CD4-positive, alpha-beta T cell (primary cell): ENCODE data around the gene DPRX. TPM values are rescaled to one million over a fixed set of nuclear protein-coding genes. Genes with fewer than 3 reads are reported as not detected.
"Not testable (repeated sequence)": the region's sequence is repeated elsewhere in the genome, so short reads cannot be mapped to it uniquely, and the experiment has no call there.

ENCODE experiments used
- ATAC-seq: fragments of 200-7000 bp; cut with Tn5 transposase; one replicate; pipeline ENCODE4 v1.10.0; 2022; ENCODE audit warnings: mild to moderate bottlenecking; ENCODE audit not compliant: poor library complexity
- CTCF ChIA-PET: fragments of 350-600 bp; sonication (Branson Sonifier 250); formaldehyde crosslinking; loops from one replicate; lab custom pipeline; 2021; ENCODE audit warnings: antibody characterized with exemption, inconsistent platforms; lab: Charles Lee
- POLR2A ChIA-PET: fragments of 350-600 bp; sonication (Branson Sonifier 250); formaldehyde crosslinking; loops from one replicate; lab custom pipeline; 2021; ENCODE audit warnings: antibody characterized with exemption, inconsistent platforms; lab: Charles Lee
- DNase-seq, 14 experiments: peaks; one replicate each; pipeline ENCODE4 v3.0.0-alpha.2; 2013 to 2020; ENCODE audit warnings: mixed read lengths in 2 of 14
- H3K27ac ChIP-seq, 2 donors: one replicate each; pipeline versions ENCODE4 v1.5.1 to v1.7.0; 2013; ENCODE audit warnings: low read length in 2 of 2, low read depth in 1 of 2, mild to moderate bottlenecking in 1 of 2
- H3K27me3 ChIP-seq, 2 experiments: 1 replicate in 1 of 2; 2 replicates in 1 of 2; pipeline versions ENCODE4 v1.6.1 to v1.7.0; 2013; ENCODE audit warnings: low read length in 2 of 2, control low read depth in 1 of 2, mild to moderate bottlenecking in 1 of 2, moderate library complexity in 1 of 2; ENCODE audit not compliant: insufficient read depth in 2 of 2, control insufficient read depth in 1 of 2
- H3K36me3 ChIP-seq: one replicate; pipeline ENCODE4 v1.6.1; 2013; ENCODE audit warnings: low read length, control low read depth; ENCODE audit not compliant: insufficient read depth
- H3K4me1 ChIP-seq: one replicate; pipeline ENCODE4 v1.6.1; 2013; ENCODE audit warnings: low read length, control low read depth; ENCODE audit not compliant: insufficient read depth
- H3K4me3 ChIP-seq: one replicate; pipeline ENCODE4 v1.5.1; 2013; ENCODE audit warnings: mild to moderate bottlenecking, low read length, moderate library complexity
- H3K9me3 ChIP-seq, 2 experiments: 1 replicate in 1 of 2; 2 replicates in 1 of 2; pipeline versions ENCODE4 v1.6.1 to v1.7.0; 2013; ENCODE audit warnings: low read length in 2 of 2, mild to moderate bottlenecking in 2 of 2, control low read depth in 1 of 2, moderate library complexity in 1 of 2; ENCODE audit not compliant: control insufficient read depth in 1 of 2, insufficient read depth in 1 of 2
- H3K27ac Mint-ChIP-seq: one replicate; pipeline ENCODE4 v1.8.0; 2020; ENCODE audit warnings: mixed read lengths
- H3K27me3 Mint-ChIP-seq: one replicate; pipeline ENCODE4 v1.8.0; 2021; ENCODE audit warnings: mixed read lengths
- H3K36me3 Mint-ChIP-seq: one replicate; pipeline ENCODE4 v1.8.0; 2021; ENCODE audit warnings: low read depth, mixed read lengths
- H3K4me1 Mint-ChIP-seq: one replicate; pipeline ENCODE4 v1.8.0; 2021; ENCODE audit warnings: low read depth, mixed read lengths
- H3K4me3 Mint-ChIP-seq: one replicate; pipeline ENCODE4 v1.8.0; 2020; ENCODE audit warnings: mild to moderate bottlenecking, mixed read lengths
- H3K9me3 Mint-ChIP-seq: one replicate; pipeline ENCODE4 v1.8.0; 2020; ENCODE audit warnings: mixed read lengths
- intact Hi-C, 2 experiments: fragments of 100-400 bp; cut with DNase I in 1 of 2; cut with micrococcal nuclease in 1 of 2; formaldehyde crosslinking; loops; one replicate each; pipeline versions ENCODE4 v1.15.1 to v1.9.0; 2023 to 2025; cut with DNase I, micrococcal nuclease
- total RNA-seq, 174 experiments: library from RNA in 2 of 174; stranded (reverse) in 2 of 174; gene quantifications; one replicate each; pipeline ENCODE4 v1.2.3 and lab custom pipeline; 2021 to 2026
- TF ChIP-seq, protein P1 (sequence below): fragments of 200-600 bp; IDR thresholded peaks from one replicate; pipeline ENCODE4 v1.8.0; 2022; ENCODE audit warnings: antibody characterized with exemption, mild to moderate bottlenecking

Gene DPRX
- total RNA-seq, 2 experiments from 2014 or later, result not detected

DNA sequence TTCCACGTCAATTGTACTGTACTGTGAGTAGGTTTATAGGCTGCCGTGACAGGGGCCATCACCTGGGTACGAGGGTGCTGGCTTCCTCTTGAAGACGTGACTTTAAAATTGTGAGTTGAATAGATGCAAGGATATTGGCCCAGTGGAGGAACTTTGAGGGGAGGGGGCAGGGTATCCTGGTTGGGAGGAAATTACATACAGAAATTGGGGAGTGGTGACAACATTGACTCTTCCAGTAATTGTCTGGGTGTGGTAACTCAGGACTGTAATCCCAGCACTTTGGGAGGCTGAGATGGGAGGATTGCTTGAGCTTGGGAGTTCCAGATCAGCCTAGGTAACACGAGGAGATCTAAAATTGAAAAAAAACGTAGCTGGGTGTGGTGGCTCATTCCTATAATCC is 30.4 kb downstream of the DPRX start:
- no peaks in the 10 kb centered on the region for H3K4me1 Mint-ChIP-seq
- TF ChIP-seq, protein P1, sequence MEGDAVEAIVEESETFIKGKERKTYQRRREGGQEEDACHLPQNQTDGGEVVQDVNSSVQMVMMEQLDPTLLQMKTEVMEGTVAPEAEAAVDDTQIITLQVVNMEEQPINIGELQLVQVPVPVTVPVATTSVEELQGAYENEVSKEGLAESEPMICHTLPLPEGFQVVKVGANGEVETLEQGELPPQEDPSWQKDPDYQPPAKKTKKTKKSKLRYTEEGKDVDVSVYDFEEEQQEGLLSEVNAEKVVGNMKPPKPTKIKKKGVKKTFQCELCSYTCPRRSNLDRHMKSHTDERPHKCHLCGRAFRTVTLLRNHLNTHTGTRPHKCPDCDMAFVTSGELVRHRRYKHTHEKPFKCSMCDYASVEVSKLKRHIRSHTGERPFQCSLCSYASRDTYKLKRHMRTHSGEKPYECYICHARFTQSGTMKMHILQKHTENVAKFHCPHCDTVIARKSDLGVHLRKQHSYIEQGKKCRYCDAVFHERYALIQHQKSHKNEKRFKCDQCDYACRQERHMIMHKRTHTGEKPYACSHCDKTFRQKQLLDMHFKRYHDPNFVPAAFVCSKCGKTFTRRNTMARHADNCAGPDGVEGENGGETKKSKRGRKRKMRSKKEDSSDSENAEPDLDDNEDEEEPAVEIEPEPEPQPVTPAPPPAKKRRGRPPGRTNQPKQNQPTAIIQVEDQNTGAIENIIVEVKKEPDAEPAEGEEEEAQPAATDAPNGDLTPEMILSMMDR, result no peak
- no peak overlapping the region for H3K27ac Mint-ChIP-seq
- POLR2A ChIA-PET, result no interaction called here
- no peak overlapping the region for H3K4me3 Mint-ChIP-seq
- H3K36me3 ChIP-seq, result no peaks in the 10 kb centered on the region
- ATAC-seq, result no peak
- intact Hi-C loops, result no loop called here
- H3K27me3 ChIP-seq, result no peaks in the 10 kb centered on the region
- no peak for DNase-seq
- CTCF ChIA-PET, result no interaction called here
- no peak overlapping the region for H3K4me3 ChIP-seq
- no peak overlapping the region for H3K27ac ChIP-seq
- H3K27me3 Mint-ChIP-seq, result peaks cover 5% of the 10 kb centered on the region
- H3K9me3 ChIP-seq, result peaks cover 0 to 31% of the 10 kb centered on the region in 2 experiments
- peaks cover 4% of the 10 kb centered on the region for H3K9me3 Mint-ChIP-seq
- no peaks in the 10 kb centered on the region for H3K4me1 ChIP-seq
- peaks cover 3% of the 10 kb centered on the region for H3K36me3 Mint-ChIP-seq

DNA sequence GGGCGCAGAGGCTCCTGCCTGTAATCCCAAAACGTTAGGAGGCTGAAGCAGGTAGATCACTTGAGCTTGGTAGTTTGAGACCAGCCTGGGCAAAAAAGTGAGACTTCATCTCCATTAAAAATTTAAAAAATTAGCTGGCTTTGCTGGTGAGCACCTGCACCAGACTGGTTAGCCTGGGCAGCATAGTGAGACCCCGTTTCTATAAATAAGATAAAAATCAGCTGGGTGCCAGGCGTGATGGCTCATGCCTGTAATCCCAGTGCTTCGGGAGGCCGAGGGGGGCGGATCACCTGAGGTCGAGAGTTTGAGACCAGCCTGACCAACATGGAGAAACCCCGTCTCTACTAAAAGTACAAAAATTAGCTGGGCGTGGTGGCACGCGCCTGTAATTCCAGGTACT is 32.4 kb downstream of the DPRX start:
- no peaks in the 10 kb centered on the region for H3K27me3 ChIP-seq
- no peak for ATAC-seq
- H3K27ac ChIP-seq, result no peak overlapping the region
- TF ChIP-seq, protein P1, result no peak
- DNase-seq, result no peak
- ChIA-PET CTCF (no interaction called here), POLR2A (no interaction called here)
- no peaks in the 10 kb centered on the region for H3K4me1 Mint-ChIP-seq
- no peak overlapping the region for H3K4me3 Mint-ChIP-seq
- peaks cover 1% of the 10 kb centered on the region for H3K27me3 Mint-ChIP-seq
- H3K36me3 ChIP-seq, result no peaks in the 10 kb centered on the region
- H3K9me3 Mint-ChIP-seq, result peaks cover 4% of the 10 kb centered on the region
- intact Hi-C loops, result no loop called here
- no peaks in the 10 kb centered on the region for H3K4me1 ChIP-seq
- H3K36me3 Mint-ChIP-seq, result peaks cover 3% of the 10 kb centered on the region
- no peak overlapping the region for H3K27ac Mint-ChIP-seq
- H3K9me3 ChIP-seq, result peaks cover 0 to 35% of the 10 kb centered on the region in 2 experiments
- no peak overlapping the region for H3K4me3 ChIP-seq

DNA sequence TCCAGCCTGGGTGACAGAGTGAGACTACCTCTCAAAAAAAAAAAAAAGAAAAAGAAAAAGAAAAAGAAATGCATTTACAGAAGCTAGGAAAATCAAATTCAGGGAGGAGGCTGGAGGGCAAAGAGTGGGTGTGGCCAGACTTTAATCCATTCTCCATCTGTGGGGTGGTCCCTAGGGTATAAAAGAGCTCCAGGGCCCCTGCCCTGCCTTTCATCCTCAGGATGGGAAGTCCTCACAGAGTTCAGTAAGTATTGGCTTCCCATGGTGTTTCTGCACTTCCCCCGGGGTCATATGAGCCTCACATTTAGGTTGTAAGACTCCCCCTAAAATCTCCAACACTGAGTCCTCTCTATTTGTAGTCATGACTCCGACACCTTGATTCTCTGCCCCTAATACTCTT is 33.0 kb downstream of the DPRX start:
- CTCF ChIA-PET, result no interaction called here
- H3K4me3 Mint-ChIP-seq, result no peak overlapping the region
- H3K27ac ChIP-seq, result no peak overlapping the region
- H3K27ac Mint-ChIP-seq, result no peak overlapping the region
- intact Hi-C loops, result no loop called here
- POLR2A ChIA-PET, result no interaction called here
- no peaks in the 10 kb centered on the region for H3K36me3 ChIP-seq
- no peaks in the 10 kb centered on the region for H3K4me1 ChIP-seq
- H3K4me3 ChIP-seq, result no peak overlapping the region
- no peak for DNase-seq
- no peaks in the 10 kb centered on the region for H3K27me3 ChIP-seq
- peaks cover 3% of the 10 kb centered on the region for H3K36me3 Mint-ChIP-seq
- H3K9me3 ChIP-seq, result peaks cover 0 to 41% of the 10 kb centered on the region in 2 experiments
- H3K4me1 Mint-ChIP-seq, result no peaks in the 10 kb centered on the region
- peaks cover 4% of the 10 kb centered on the region for H3K9me3 Mint-ChIP-seq
- TF ChIP-seq, protein P1, result no peak
- H3K27me3 Mint-ChIP-seq, result no peaks in the 10 kb centered on the region
- ATAC-seq, result no peak

DNA sequence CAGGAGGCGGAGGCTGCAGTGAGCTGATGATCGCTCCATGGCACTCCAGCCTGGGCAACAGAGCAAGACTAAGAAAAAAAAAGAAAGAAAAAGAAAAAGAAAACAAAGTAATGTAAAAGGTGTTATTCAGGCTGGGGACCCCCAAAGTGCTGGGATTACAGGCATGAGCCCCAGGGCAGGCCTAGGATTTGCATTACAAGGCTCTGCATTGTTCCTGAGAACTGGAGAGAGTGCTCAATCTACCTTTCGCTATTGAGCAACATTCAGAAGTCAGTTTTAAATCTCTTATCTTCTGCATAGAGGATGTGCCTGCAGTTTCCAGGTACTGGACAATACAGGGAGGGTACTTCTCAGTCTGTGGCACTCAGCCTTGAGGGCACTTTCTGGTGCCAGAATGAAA is 34.5 kb downstream of the DPRX start:
- CTCF ChIA-PET, POLR2A ChIA-PET: not testable (repeated sequence)

DNA sequence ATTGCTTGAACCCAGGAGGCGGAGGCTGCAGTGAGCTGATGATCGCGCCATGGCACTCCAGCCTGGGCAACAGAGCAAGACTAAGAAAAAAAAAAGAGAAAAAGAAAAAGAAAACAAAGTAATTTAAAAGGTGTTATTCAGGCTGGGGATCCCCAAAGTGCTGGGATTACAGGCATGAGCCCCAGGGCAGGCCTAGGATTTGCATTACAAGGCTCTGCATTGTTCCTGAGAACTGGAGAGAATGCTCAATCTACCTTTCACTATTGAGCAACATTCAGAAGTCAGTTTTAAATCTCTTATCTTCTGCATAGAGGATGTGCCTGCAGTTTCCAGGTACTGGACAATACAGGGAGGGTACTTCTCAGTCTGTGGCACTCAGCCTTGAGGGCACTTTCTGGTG is 37.0 kb downstream of the DPRX start:
- H3K4me3 Mint-ChIP-seq, H3K36me3 Mint-ChIP-seq, H3K27me3 Mint-ChIP-seq, CTCF ChIA-PET, H3K27ac Mint-ChIP-seq, H3K4me3 ChIP-seq, H3K4me1 ChIP-seq, H3K27me3 ChIP-seq, intact Hi-C loops, DNase-seq, ATAC-seq, POLR2A ChIA-PET, H3K9me3 Mint-ChIP-seq, H3K27ac ChIP-seq, H3K4me1 Mint-ChIP-seq, H3K36me3 ChIP-seq: not testable (repeated sequence)
- peaks cover 0 to 54% of the 10 kb centered on the region in 2 experiments for H3K9me3 ChIP-seq

More for the DNA sequence above, 34.5 kb downstream of the DPRX start:
- H3K4me3 ChIP-seq, H3K9me3 Mint-ChIP-seq, H3K4me3 Mint-ChIP-seq, H3K4me1 ChIP-seq, DNase-seq, H3K36me3 Mint-ChIP-seq, intact Hi-C loops, H3K36me3 ChIP-seq, H3K27ac ChIP-seq, H3K27ac Mint-ChIP-seq, H3K27me3 Mint-ChIP-seq, H3K27me3 ChIP-seq, H3K4me1 Mint-ChIP-seq, ATAC-seq: not testable (repeated sequence)
- peaks cover 0 to 48% of the 10 kb centered on the region in 2 experiments for H3K9me3 ChIP-seq
